Activated T-helper 9 cell treated with anti-CD3 and anti-CD28 coated beads, Interleukin-2, amount 50 U/mL, for 16 hours (primary cell): ENCODE measurements around the gene HPS3.
A peak's percentile ranks its signal among the peaks of the same experiment; 100 is the strongest.
"Not testable (repeated sequence)": the region's sequence is repeated elsewhere in the genome, so short reads cannot be mapped to it uniquely, and the experiment has no call there.

Experiments used
- DNase-seq: peaks from one replicate; pipeline ENCODE4 v3.0.0-alpha.2; 2020; ENCODE audit warnings: low read depth

HPS3 gene, protein sequence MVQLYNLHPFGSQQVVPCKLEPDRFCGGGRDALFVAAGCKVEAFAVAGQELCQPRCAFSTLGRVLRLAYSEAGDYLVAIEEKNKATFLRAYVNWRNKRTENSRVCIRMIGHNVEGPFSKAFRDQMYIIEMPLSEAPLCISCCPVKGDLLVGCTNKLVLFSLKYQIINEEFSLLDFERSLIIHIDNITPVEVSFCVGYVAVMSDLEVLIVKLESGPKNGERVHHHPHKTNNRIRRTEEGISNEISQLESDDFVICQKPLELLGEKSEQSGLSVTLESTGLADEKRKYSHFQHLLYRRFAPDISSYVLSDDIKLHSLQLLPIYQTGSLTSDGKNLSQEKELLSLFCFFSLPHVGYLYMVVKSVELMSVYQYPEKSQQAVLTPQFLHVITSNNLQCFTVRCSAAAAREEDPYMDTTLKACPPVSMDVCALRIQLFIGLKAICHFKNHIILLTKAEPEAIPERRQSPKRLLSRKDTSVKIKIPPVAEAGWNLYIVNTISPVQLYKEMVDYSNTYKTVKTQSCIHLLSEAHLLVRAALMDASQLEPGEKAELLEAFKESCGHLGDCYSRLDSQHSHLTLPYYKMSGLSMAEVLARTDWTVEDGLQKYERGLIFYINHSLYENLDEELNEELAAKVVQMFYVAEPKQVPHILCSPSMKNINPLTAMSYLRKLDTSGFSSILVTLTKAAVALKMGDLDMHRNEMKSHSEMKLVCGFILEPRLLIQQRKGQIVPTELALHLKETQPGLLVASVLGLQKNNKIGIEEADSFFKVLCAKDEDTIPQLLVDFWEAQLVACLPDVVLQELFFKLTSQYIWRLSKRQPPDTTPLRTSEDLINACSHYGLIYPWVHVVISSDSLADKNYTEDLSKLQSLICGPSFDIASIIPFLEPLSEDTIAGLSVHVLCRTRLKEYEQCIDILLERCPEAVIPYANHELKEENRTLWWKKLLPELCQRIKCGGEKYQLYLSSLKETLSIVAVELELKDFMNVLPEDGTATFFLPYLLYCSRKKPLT

DNA sequence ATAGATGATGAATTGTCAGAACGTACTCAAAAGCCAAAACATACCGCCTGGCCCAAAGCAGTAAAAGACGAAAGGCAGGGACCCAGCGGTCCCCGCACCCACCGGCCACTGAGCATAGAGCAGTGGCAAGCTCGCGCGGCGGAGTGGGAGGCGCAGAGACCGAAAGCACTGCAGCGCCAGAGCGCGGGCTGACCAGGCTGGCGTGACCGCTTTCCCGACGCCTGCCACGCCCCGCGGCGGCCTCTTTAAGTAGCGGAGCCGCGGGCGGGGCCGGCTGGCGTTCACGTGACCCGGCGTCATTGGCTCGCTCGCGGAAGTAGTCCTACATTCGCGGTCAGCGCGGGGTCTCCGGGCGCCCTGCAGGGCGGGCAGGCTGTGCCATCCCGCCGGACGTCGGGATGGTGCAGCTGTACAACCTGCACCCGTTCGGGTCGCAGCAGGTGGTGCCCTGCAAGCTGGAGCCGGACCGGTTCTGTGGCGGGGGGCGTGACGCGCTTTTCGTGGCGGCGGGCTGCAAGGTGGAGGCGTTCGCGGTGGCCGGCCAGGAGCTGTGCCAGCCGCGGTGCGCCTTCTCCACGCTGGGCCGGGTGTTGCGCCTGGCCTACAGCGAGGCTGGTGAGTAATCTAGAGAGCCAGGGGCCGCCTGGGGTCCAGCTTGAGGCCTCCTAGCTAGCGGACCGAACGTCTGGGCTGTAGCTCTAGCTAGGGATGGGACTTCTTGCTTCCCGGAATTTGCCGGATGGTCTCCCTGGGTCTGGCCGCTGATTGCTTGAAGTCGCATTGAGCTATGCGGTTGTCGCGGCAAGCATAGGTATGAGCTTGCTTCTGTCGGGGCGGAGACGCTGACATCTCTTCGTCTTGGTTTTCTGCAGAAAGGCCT lies at the start of gene HPS3:
Gene HPS3 (plus strand): TSS at position 313 of the 880 bp plus-strand sequence. CDS start 86 bp downstream, at position 399.
- peak; percentile 73 for DNase-seq

DNA sequence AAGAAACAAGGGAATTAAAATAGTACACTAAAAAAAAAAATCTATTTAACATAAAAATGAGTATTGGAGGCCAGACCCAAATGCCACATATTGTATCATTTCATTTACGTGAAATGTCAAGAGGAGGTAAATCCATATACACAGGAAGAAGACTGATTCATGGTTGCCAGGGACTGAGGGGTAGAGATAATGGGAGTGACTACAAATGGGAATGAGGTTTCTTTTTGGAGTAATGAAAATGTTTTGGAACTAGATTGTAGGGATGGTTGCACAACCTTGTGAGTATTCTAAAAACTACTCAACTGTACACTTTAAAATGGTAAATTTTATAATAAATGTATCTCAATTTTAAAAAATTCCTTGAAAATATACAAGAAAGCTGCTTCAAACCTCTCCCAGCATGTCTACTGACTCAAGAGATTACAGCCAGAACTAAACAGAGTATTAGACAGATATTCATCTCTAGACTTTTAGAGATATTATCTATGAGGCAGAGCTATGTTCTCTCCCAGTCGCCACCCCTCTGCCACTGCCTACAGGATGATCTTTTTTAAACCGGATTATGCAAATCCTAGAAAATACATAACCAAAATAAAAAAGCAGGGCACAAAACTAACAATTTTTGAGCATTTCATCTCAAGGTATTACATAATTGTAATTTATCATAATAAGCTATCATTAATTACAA lies 49.3 kb upstream of the HPS3 start:
- no peak for DNase-seq

DNA sequence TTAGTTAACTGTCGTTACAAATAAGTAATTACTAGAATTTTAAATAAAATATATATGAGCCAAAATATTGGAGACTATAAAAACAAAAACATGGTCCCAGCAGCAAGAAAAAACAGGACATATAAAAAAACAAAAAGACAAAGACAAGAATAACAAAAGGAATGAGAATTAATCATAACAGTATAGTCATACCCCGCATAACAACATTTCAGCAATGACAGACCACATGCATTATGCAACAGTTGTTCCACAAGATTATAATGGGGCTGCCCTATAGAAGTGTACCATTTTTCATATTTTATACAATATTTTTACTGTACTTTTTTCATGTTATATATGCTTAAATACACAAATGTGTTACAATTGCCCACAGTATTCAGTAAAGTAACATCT lies 48.7 kb upstream of the HPS3 start:
- DNase-seq, result no peak

DNA sequence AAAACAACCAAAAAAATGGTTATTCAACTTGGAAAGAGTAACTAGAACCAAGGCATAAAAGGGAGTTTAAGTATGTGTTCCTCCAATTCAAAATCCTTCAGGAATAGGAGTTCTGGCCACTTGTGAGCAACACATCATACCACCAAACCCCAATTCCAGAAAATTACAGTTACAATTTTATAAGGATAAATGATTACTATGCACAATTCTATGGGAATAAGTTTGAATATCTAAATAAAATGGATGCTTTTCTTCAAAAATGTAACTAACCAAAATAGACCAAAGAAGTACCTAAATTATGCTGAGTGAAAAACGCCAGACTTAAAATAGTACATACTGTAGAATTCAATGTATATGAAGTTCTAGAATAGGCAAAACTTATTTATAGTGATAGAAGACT lies 47.7 kb upstream of the HPS3 start:
- no peak for DNase-seq

DNA sequence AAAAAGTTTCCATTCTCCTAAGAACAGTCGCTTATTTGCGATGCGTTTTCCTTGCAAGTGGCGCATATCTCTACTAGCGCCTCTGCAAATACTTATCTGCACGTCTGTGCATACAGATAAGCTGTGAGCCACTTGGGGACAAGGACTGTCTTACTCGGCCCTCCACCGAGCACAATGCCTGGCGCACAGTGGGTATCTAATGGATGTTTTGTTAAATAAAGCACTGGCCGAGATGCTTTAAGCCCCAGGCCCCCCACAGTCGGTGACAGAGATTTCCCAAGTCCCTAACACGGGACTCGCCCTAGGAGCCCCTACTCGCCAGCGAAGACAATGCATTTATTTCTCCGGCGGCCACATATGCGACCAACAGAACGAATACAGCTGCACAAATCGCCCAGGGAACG lies 43.6 kb upstream of the HPS3 start:
- no peak for DNase-seq

DNA sequence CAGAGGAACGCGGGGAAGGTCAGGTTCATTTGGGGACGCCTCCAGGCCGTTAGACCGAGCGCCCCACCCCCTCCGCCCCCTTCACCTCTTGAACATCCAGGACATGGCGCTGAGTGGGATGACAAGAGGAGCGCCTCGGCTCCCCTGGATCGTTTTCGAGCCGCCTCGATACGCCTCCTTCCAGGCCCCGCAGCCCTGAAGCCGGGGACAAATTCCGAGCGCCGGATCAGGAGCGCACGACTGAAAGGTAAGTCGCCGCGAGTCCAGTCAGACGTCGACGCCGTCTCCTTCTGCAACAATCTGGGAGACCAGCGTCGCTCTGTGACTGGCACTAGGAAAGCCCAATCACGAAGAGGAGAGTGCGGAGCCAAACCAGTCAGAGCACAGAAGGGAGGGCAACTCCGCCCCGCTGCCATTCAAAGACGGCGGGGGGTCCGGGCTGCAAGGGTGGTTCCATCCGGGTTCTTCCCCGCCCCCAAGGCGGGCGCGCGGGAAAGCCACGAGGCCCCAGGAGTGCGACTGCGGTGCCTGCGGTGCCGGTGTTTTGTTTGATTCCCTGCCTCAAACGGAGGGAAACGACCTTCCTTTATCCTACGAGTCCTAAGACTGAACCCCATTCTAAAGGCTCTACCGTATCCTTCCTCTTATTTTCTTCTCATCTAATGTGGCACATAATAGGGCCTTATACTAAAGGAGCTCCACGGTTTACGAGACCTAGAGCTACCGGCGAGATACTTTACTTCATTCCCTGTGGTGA lies 43.0 kb upstream of the HPS3 start, which contains the start of gene HLTF:
Gene HLTF (minus strand): TSS at position 302 of the 757 bp plus-strand sequence. CDS start 197 bp downstream, at position 105.
- peak; percentile 85 for DNase-seq

DNA sequence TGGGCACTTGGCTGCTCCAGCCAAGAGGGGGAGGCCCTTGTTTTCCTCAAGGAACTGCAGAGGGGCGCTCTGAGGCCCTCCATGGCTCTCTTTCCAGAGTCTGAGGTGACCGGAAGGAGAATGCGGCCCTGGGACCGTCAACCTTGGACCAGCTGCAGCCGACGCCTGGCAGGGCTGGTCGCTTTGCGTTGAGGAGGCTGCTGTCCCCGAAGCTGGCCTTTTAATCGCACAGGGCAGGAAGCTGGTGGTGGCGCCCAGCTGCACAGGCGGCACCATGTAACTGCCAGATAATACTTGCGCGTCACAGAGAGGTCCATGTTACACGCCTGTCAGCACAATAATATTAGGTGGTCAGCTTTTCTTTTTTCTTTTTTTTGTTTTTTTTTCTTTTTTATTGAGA lies 42.2 kb upstream of the HPS3 start:
- DNase-seq, result no peak

DNA sequence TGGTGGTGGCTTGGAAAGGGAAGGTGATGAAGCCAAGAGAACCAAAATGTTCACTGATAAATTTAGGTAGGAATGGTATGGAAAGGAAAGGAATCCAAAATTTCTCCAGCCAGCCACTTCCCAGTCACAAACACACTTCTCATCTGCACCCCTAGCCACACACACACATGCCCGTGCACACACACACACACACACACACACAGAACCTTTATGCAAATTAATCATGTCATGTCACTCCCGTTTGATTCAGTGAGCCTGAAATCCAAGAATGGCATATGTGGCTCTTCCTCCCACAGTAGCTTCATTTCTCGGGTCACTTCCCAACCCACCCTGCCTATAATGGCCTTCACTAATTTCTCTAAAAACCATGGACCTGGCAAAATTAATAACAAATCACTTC lies 40.0 kb upstream of the HPS3 start:
- no peak for DNase-seq

DNA sequence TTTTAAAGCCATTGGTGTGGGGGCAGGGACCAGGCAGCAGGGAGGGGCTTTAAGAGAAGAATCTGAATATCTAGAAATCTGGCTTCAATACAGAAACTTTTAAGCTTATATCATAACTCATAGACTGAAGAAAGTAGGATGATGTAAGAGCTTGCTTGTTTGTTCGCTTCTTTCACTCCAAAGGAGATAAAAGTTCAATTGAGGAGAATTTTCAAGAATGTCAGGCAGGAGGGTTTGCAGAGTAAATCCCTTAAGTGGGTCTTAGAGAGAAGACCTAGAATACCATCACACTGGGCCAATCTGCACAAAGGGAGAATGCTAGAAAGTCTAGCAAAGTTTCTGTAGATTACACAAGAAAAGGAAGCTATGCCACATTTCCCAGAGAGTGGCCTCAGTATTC lies 39.0 kb upstream of the HPS3 start:
- DNase-seq, result no peak

DNA sequence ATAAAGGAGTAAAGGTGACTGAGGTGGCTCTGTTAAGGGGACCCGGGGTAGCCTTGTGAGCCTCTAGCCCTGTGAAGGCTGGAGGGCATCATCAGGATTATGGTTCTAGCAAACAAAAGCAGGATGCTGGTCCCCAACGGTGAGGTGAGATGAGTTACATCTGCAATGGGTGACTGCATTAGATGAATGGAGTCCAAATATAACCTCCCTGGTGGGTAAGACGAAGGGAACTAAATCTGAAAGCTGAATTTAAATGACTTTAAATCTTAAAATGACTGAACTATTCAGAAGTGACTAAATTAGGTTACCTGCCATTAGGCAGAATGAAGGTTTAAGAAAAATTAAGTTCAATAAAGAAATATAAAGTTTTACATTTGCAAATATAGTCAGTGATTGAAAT lies 38.5 kb upstream of the HPS3 start:
- DNase-seq, result no peak

DNA sequence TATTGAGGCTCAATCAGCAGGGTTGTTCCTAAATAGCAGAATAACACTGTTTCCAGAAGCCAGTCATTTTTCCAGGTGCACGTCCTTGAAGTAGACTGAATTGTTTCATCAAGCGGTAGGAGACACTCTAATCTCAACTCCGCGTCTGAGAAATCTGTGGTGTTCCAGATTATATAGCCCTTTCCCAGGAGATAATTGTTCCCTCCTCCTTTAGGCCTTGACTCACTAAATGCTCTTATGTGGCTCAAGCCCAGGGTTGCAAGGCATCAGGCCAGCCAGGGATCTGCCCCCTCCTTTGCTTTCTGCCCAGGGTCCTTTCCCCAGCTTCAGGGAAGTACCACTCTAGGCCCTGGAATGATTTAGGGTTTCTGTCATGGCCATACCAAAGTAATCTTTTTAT lies 37.5 kb upstream of the HPS3 start:
- DNase-seq, result no peak

DNA sequence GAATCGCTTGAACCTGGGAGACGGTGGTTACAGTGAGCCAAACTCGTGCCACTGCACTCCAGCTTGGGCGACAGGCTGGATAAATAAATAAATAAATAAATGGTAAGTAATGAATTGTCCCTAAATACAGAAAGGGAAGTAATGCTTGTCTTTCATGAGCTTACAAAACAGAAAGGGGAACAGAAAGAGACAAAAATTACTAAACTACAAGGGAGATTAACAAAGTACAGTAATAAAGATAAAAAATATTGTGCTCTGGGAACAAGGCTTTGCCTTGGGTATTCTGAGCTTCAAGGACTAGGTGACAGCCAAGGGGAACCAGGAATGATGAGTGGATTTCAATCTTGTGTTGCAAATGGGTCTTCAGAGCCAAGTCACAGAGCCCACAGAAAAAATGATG lies 34.0 kb upstream of the HPS3 start:
- no peak for DNase-seq

DNA sequence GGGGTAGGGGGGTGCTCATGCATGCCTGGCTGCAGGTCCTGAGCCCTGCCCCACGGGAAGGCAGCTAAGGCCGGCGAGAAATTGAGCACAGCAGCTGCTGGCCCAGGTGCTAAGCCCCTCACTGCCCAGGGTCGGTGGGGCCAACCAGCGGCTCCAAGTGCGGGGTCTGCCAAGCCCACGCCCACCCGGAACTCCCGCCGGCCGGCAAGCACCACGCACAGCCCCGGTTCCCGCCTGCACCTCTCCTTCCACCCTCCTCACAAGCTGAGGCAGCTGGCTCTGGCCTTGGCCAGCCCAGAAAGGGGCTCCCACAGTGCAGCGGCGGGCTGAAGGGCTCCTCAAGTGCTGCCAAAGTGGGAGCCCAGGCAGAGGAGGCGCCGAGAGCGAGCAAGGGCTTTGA lies 31.5 kb upstream of the HPS3 start:
- DNase-seq, result not testable (repeated sequence)

DNA sequence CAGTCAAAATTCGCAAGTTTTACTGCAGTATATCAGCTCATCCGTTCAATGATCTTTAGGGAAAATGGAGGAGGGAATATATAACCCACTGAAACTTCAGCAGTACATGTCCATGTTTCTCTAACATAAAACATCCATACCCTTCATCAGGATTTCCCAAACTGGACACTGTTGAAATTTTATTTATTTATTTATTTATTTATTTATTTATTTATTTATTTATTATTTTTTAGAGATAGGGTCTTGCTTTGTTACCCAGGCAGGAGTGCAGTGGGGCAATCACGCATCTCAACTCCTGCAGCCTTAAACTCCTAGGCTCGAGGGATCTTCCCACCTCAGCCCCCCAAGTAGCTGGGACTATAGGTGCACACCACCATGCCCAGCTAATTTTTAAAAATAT lies 28.3 kb upstream of the HPS3 start:
- DNase-seq, result no peak

DNA sequence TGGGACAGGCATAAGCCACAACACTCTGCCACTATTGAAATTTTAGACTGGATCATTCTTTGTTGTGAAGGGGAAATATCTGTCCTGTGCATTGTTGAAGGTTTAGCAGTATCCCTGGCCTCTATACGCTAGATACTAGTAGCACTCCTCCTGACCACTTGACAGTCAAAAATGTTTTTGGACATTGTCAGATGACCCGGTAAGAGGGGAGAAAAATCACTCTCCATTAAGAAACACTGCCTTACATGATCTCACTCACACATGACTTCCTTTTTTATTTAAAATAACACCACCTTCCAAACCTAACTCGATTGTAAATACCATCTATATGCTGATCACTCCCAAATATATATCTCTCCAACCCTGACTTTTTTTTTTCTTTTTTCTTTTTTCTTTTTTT lies 27.8 kb upstream of the HPS3 start:
- no peak for DNase-seq

DNA sequence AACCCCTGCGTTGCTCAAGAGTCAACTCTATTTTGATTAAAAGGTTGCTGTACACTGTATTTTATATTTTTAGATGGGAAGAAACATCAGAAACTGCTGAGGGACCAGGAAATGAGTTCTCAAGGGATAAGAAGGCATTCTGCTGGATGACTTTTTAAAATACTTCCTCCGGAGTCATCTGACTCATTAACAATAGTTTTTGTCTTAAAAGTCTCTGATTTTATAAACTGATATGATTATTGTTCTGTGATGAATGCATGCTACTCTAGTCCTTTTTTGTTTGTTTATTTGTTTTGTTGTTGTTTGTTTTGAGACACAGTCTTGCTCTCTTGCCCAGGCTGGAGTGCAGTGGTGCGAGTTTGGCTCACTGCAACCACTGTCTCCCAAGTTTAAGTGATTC lies 25.0 kb upstream of the HPS3 start:
- no peak for DNase-seq

DNA sequence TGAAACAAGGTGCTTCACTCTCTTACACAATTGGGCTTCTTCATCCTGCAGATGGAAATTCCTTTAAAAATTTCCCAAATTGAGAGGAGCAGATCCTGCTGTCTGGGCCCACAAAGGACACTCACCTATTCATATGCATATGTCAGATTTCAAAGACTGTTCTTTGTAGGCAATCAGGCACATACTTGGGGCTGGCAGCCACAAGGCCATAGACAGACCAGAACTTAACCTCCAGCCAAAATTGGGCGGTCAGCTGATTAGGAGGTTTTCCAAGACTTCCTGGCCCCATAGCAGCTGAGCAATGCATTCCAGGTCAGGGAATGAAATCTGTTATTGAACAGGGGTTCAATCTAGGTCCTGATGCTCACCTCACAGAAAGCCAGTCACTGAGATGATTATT lies 15.0 kb upstream of the HPS3 start:
- DNase-seq, result no peak

DNA sequence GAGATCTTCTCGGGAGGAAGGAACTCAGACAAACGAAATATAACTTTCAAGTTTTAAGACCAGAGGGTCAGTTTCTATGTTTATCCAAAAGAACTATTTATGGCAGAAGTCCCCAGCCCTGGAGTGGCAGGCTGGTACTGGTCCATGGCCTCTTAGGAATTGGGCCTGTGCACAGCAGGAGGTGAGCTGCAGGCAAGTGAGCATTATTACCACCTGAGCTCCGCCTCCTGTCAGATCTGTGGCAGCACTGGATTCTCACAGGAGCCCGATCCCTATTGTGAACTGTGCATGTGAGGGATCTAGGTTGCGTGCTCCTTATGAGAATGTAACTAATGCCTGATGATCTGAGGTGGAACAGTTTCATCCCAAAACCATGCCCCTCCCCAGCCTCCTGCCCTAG lies 14.3 kb upstream of the HPS3 start:
- DNase-seq, result no peak

DNA sequence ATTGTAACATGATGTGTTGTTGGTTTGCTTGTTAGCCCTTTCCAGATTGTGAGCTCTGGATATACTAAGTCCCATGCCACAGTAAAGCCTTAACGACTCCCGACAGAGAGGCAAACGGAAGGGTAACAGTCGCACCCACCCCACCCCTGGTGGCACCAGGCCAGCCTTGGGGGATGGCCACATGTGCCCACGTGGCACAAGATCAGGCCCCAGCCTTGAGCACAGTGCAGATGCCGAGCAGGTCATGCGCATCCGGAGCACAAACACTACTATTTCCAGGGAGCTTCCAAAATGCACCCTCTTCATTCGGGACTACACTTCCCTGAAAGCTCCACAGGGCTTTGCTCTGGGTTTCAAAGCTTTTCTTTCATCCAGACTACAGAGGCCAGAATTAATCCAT lies 10.7 kb upstream of the HPS3 start:
- no peak for DNase-seq

DNA sequence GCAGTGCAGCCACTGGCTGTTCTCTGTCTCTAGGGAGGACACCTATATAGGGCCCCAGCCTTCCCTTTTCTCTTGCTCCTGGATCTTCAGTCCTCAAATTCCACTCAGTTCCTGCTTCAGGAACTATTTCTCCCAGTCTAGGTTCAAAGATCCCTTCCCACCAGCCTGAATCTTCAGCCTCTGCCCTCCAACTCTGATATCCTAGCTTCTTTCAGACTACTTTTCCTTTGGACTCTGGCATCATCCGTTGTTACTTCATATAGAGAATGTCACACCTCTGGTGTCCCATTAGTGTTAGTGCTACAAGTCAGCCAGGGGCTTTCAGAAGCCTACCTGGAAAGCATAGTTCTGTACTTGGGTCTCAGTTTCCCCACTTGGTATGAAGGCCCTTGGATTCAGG lies 10.0 kb upstream of the HPS3 start:
- DNase-seq, result no peak
